CD14-positive monocyte (primary cell): Measurements from ENCODE around the gene METAP1D. TPM values are rescaled to one million over a fixed set of nuclear protein-coding genes. Genes with fewer than 3 reads are reported as not detected.

ENCODE experiments used
- DNase-seq, 3 donors: peaks; one replicate each; pipeline ENCODE4 v3.0.0-alpha.2; 2011 to 2022
- H2AFZ ChIP-seq: 2 replicates; pipeline ENCODE4 v1.6.0; 2012; ENCODE audit warnings: mild to moderate bottlenecking, low read depth, low read length, inconsistent platforms; ENCODE audit not compliant: insufficient read depth, poor library complexity, severe bottlenecking
- H3K27ac ChIP-seq, 2 donors: 1 replicate in 1 of 2; 2 replicates in 1 of 2; pipeline ENCODE4 v1.5.1; 2012 to 2013; ENCODE audit warnings: low read length in 2 of 2, control low read depth in 1 of 2, inconsistent platforms in 1 of 2, low read depth in 1 of 2, mild to moderate bottlenecking in 1 of 2
- H3K27me3 ChIP-seq, 2 donors: one replicate each; pipeline versions ENCODE4 v1.6.0 to v1.6.1; 2011 to 2013; ENCODE audit warnings: low read length in 2 of 2; ENCODE audit not compliant: control insufficient read depth in 2 of 2, insufficient read depth in 2 of 2
- H3K36me3 ChIP-seq, 2 donors: replicated peaks in 1 of 2; 1 replicate in 1 of 2; 2 replicates in 1 of 2; pipeline versions ENCODE4 v1.5.1 to v1.6.1; 2012 to 2013; ENCODE audit warnings: low read length in 2 of 2, control low read depth in 1 of 2, inconsistent platforms in 1 of 2, mild to moderate bottlenecking in 1 of 2; ENCODE audit not compliant: insufficient read depth in 2 of 2, control insufficient read depth in 1 of 2
- H3K4me1 ChIP-seq, 2 donors: 1 replicate in 1 of 2; 2 replicates in 1 of 2; pipeline versions ENCODE4 v1.5.1 to v1.6.1; 2012 to 2013; ENCODE audit warnings: low read length in 2 of 2, control low read depth in 1 of 2, inconsistent platforms in 1 of 2, mild to moderate bottlenecking in 1 of 2, moderate library complexity in 1 of 2; ENCODE audit not compliant: insufficient read depth in 2 of 2, control insufficient read depth in 1 of 2
- H3K4me2 ChIP-seq: replicated peaks from 2 replicates; pipeline ENCODE3; 2012; ENCODE audit warnings: low read length, moderate library complexity, mild to moderate bottlenecking; ENCODE audit not compliant: poor library complexity, severe bottlenecking; ENCODE audit errors: extremely low read depth
- H3K4me3 ChIP-seq, 3 experiments: fragments of 200-600 bp in 1 of 3; sonication (generic) in 1 of 3; replicated peaks in 1 of 3; 1 replicate in 2 of 3; 2 replicates in 1 of 3; pipeline ENCODE4 v1.5.1; 2011 to 2013; ENCODE audit warnings: low read length in 3 of 3, mild to moderate bottlenecking in 3 of 3, control low read depth in 2 of 3, low read depth in 2 of 3, inconsistent platforms in 1 of 3, moderate library complexity in 1 of 3
- H3K79me2 ChIP-seq: 2 replicates; pipeline ENCODE4 v1.6.0; 2012; ENCODE audit warnings: mild to moderate bottlenecking, control low read depth, inconsistent platforms, low read length, moderate library complexity; ENCODE audit not compliant: insufficient read depth
- H3K9ac ChIP-seq: 2 replicates; pipeline ENCODE4 v1.6.0; 2017; ENCODE audit warnings: low read length, mild to moderate bottlenecking; ENCODE audit not compliant: insufficient read depth, poor library complexity, severe bottlenecking
- H3K9me3 ChIP-seq, 2 donors: replicated peaks in 1 of 2; 1 replicate in 1 of 2; 2 replicates in 1 of 2; pipeline versions ENCODE4 v1.5.1 to v1.6.1; 2012 to 2013; ENCODE audit warnings: low read length in 2 of 2, control low read depth in 1 of 2; ENCODE audit not compliant: control insufficient read depth in 1 of 2, insufficient read depth in 1 of 2
- H4K20me1 ChIP-seq: 2 replicates; pipeline ENCODE4 v1.6.0; 2012; ENCODE audit warnings: mild to moderate bottlenecking, low read length, control low read depth, moderate library complexity; ENCODE audit not compliant: insufficient read depth
- H3K27ac Mint-ChIP-seq, 7 donors: one replicate each; pipeline ENCODE4 v1.8.0; 2020; ENCODE audit warnings: mild to moderate bottlenecking in 7 of 7, mixed read lengths in 7 of 7, moderate library complexity in 6 of 7, inconsistent platforms in 2 of 7
- H3K27me3 Mint-ChIP-seq, 3 donors: one replicate each; pipeline ENCODE4 v1.8.0; 2021 to 2022; ENCODE audit warnings: low read depth in 3 of 3, mild to moderate bottlenecking in 3 of 3, mixed read lengths in 3 of 3, moderate library complexity in 3 of 3, inconsistent platforms in 1 of 3
- H3K36me3 Mint-ChIP-seq, 2 donors: one replicate each; pipeline ENCODE4 v1.8.0; 2020; ENCODE audit warnings: mixed read lengths in 2 of 2, inconsistent platforms in 1 of 2, mild to moderate bottlenecking in 1 of 2
- H3K4me1 Mint-ChIP-seq: one replicate; pipeline ENCODE4 v1.8.0; 2020; ENCODE audit warnings: mild to moderate bottlenecking, mixed read lengths
- H3K4me3 Mint-ChIP-seq, 2 donors: one replicate each; pipeline ENCODE4 v1.8.0; 2020; ENCODE audit warnings: mild to moderate bottlenecking in 2 of 2, mixed read lengths in 2 of 2, moderate library complexity in 1 of 2
- H3K9me3 Mint-ChIP-seq, 7 donors: one replicate each; pipeline ENCODE4 v1.8.0; 2020 to 2022; ENCODE audit warnings: mixed read lengths in 7 of 7, mild to moderate bottlenecking in 6 of 7, moderate library complexity in 6 of 7, inconsistent platforms in 2 of 7
- CTCF ChIP-seq: fragments of 200-600 bp; IDR thresholded peaks from one replicate; pipeline ENCODE4 v1.8.0; 2022; ENCODE audit warnings: antibody characterized with exemption, mild to moderate bottlenecking
- WGBS: methylation state at CpG from one replicate; pipeline ENCODE4 v1.1.5; 2013; ENCODE audit warnings: missing lambda C conversion rate; ENCODE audit not compliant: insufficient coverage; 5-methylcytosine and 5-hydroxymethylcytosine counted together
- intact Hi-C, 2 donors: fragments of 100-400 bp; cut with micrococcal nuclease; formaldehyde crosslinking; loops; one replicate each; pipeline versions ENCODE4 v1.15.0 to v1.15.1; 2023
- polyA plus RNA-seq, 3 donors: library from polyadenylated mRNA; depleted of rRNA in 1 of 3; unstranded in 2 of 3; stranded (reverse) in 1 of 3; fragments of 300-500 nt in 2 of 3; fragments of >200 nt in 1 of 3; fragmentation: Illumina TruSeq in 2 of 3; gene quantifications; 1 replicate in 2 of 3; 2 replicates in 1 of 3; pipeline ENCODE4 v1.2.3, GENCODE V29; 2012 to 2021

The METAP1D gene
- polyA plus RNA-seq, 3 donors: 0.37 to 1.7 (median 0.41) TPM

GRCh38 chr2:172082944-172083627, 83.3 kb downstream of the METAP1D start:
- Histone ChIP-seq H3K27me3 (peaks cover 82 to 99% of the 10 kb centered on the region in 2 donors), H3K4me1 (peaks cover 73 to 77% of the 10 kb centered on the region in 2 donors), H3K79me2 (no peaks in the 10 kb centered on the region), H2AFZ (no peak overlapping the region), H3K9me3 (peaks cover 20 to 63% of the 10 kb centered on the region in 2 donors), H3K4me2 (peak overlapping the region; percentile 98), H3K27ac (no peak overlapping the region), H3K36me3 (no peaks in the 10 kb centered on the region), H4K20me1 (peaks cover 21% of the 10 kb centered on the region), H3K4me3 (peak overlapping the region in 1 of 3 experiments; percentile 81), H3K9ac (no peak overlapping the region)
- H3K27me3 Mint-ChIP-seq: peaks cover 95 to 98% (median 96%) of the 10 kb centered on the region in 3 donors
- WGBS: 6% methylated on average over 33 of the region's 42 CpGs
- no peak for TF ChIP-seq CTCF
- peak overlapping the region in 1 of 7 donors; percentile 14 for H3K27ac Mint-ChIP-seq
- intact Hi-C loops: no loop called here
- H3K4me3 Mint-ChIP-seq: peak overlapping the region; percentile 62 to 91
- peaks cover 18 to 32% of the 10 kb centered on the region in 2 donors for H3K36me3 Mint-ChIP-seq
- H3K9me3 Mint-ChIP-seq: peaks cover 0 to 75% (median 48%) of the 10 kb centered on the region in 7 donors
- H3K4me1 Mint-ChIP-seq: peaks cover 77% of the 10 kb centered on the region
- peak in 1 of 3 donors; percentile 34 for DNase-seq

GRCh38 chr2:172083628-172084394, 84.1 kb downstream of the METAP1D start:
- Histone ChIP-seq H3K36me3 (no peaks in the 10 kb centered on the region), H3K27me3 (peaks cover 89 to 100% of the 10 kb centered on the region in 2 donors), H3K27ac (no peak overlapping the region), H3K9ac (peak overlapping the region; percentile 38), H2AFZ (peak overlapping the region; percentile 80), H3K4me2 (peak overlapping the region; percentile 98), H3K4me3 (peak overlapping the region in 2 of 3 experiments; percentile 53 to 81), H4K20me1 (peaks cover 22% of the 10 kb centered on the region), H3K9me3 (peaks cover 20 to 70% of the 10 kb centered on the region in 2 donors), H3K79me2 (no peaks in the 10 kb centered on the region), H3K4me1 (peaks cover 76 to 82% of the 10 kb centered on the region in 2 donors)
- H3K36me3 Mint-ChIP-seq: peaks cover 24 to 39% of the 10 kb centered on the region in 2 donors
- H3K4me1 Mint-ChIP-seq: peaks cover 84% of the 10 kb centered on the region
- H3K27me3 Mint-ChIP-seq: peaks cover 97 to 100% (median 99%) of the 10 kb centered on the region in 3 donors
- H3K4me3 Mint-ChIP-seq: peak overlapping the region; percentile 82 to 91
- WGBS: 5% methylated on average over 8 of the region's 23 CpGs
- DNase-seq: peak in 1 of 3 donors; percentile 23
- H3K27ac Mint-ChIP-seq: peak overlapping the region in 2 of 7 donors; percentile 6 to 11
- intact Hi-C loops: loop anchor here in 1 of 2 donors (2.0 kb wide), 1 partner anchor 19 kb away; the partner anchor contains the start of gene DLX2
- no peak for TF ChIP-seq CTCF
- peaks cover 0 to 82% (median 55%) of the 10 kb centered on the region in 7 donors for H3K9me3 Mint-ChIP-seq
